Endodermal cell (in vitro differentiated cells): ENCODE measurements around the gene BTD. TPM values are rescaled to one million over a fixed set of nuclear protein-coding genes. Genes with fewer than 3 reads are reported as not detected.

Source experiments
- DNase-seq: peaks from one replicate; pipeline ENCODE4 v3.0.0-alpha.2; 2017
- H3K27ac ChIP-seq: 2 replicates; pipeline ENCODE4 v1.5.1; 2013; ENCODE audit warnings: mild to moderate bottlenecking, low read depth, low read length, moderate library complexity
- H3K27me3 ChIP-seq: 2 replicates; pipeline ENCODE4 v1.6.1; 2013; ENCODE audit warnings: mild to moderate bottlenecking, low read length, moderate library complexity; ENCODE audit not compliant: insufficient read depth, control insufficient read depth, poor library complexity, severe bottlenecking
- H3K36me3 ChIP-seq: 2 replicates; pipeline ENCODE4 v1.7.0; 2013; ENCODE audit warnings: mild to moderate bottlenecking, low read length, moderate library complexity; ENCODE audit not compliant: control insufficient read depth, insufficient read depth
- H3K4me1 ChIP-seq: one replicate; pipeline ENCODE4 v1.7.0; 2013; ENCODE audit warnings: low read length; ENCODE audit not compliant: control insufficient read depth, insufficient read depth
- H3K4me3 ChIP-seq: 2 replicates; pipeline ENCODE4 v1.5.1; 2013; ENCODE audit warnings: mild to moderate bottlenecking, low read length, moderate library complexity
- H3K9ac ChIP-seq: 2 replicates; pipeline ENCODE4 v1.6.1; 2013; ENCODE audit warnings: mild to moderate bottlenecking, low read length, moderate library complexity; ENCODE audit not compliant: poor library complexity, severe bottlenecking; ENCODE audit errors: extremely low read depth
- H3K9me3 ChIP-seq: 2 replicates; pipeline ENCODE4 v1.6.1; 2013; ENCODE audit warnings: mild to moderate bottlenecking, low read length, moderate library complexity; ENCODE audit not compliant: control insufficient read depth
- H3K27ac Mint-ChIP-seq: 2 replicates; pipeline ENCODE4 v1.8.0; 2020; ENCODE audit warnings: mixed read lengths
- H3K27me3 Mint-ChIP-seq: 2 replicates; pipeline ENCODE4 v1.8.0; 2021; ENCODE audit warnings: mild to moderate bottlenecking, mixed read lengths; ENCODE audit not compliant: insufficient read depth
- H3K36me3 Mint-ChIP-seq: 2 replicates; pipeline ENCODE4 v1.8.0; 2020; ENCODE audit warnings: low read depth, mixed read lengths
- H3K4me1 Mint-ChIP-seq: 2 replicates; pipeline ENCODE4 v1.8.0; 2020; ENCODE audit warnings: mixed read lengths
- H3K4me3 Mint-ChIP-seq: 2 replicates; pipeline ENCODE4 v1.8.0; 2020; ENCODE audit warnings: mild to moderate bottlenecking, moderate library complexity, mixed read lengths
- H3K9me3 Mint-ChIP-seq: 2 replicates; pipeline ENCODE4 v1.8.0; 2020; ENCODE audit warnings: mild to moderate bottlenecking, mixed read lengths
- WGBS, 2 experiments: methylation state at CpG; one replicate each; pipeline versions ENCODE4 v1.1.5 to v1.1.7; 2013; ENCODE audit warnings: missing lambda C conversion rate in 2 of 2, mixed read lengths in 1 of 2; ENCODE audit not compliant: insufficient coverage in 1 of 2, insufficient read length in 1 of 2; 5-methylcytosine and 5-hydroxymethylcytosine counted together
- total RNA-seq, 2 donors: library from RNA; stranded (reverse); fragmentation: NEBNext Ultra II Directional in 1 of 2; extraction: Animal tissue kit (Norgen Biotek cat#: 25700) in 1 of 2; gene quantifications; 2 replicates in 1 of 2; 3 replicates in 1 of 2; pipeline ENCODE4 v1.2.1, GENCODE V29; 2021
- TF ChIP-seq, protein P1 (sequence below): fragments of 200-600 bp; sonication (generic); conservative IDR thresholded peaks from 2 replicates; pipeline ENCODE4 v1.5.0; 2021; ENCODE audit warnings: antibody characterized with exemption, mild to moderate bottlenecking

Gene BTD
- total RNA-seq, 2 donors from 2014 or later, result 25.7 to 27.8 TPM

DNA sequence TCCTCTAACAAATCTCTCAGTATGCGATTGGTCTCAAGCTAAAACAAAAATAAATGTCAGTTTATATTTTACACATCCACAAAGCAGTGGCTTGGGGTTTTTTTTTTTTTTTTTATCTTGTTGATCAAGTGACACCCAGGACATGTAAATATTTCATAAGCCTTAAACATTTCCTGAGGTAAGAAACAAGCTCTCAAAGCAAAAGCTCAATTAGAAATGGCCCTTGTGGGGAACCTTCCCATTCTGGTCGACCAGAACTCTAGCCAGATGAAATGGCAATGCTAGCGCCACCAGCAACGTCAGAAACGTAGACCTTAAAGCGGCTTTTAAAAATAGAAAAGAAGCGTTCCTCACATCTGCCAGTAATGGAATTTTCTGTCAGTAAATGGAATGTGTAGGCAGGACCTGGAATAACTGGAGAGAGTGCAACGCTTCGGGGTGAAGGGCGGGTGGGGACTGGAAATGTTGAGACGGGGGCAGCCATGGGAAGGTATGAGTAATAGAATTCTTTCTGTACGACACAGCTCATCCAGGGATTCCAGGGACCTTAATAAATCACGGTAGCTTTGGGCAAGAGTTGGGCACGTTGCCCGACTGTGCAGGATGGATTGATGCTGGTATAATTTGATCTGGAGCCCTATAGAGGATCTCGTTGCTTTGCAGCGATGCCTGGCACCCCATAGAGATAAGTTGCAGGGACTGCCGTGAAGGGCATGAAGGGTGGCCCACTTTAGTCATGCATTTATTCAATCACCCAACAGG, 44.4 kb downstream of the BTD start:
- Mint-ChIP-seq H3K27ac (no peak overlapping the region), H3K27me3 (no peaks in the 10 kb centered on the region), H3K4me1 (no peaks in the 10 kb centered on the region), H3K4me3 (no peak overlapping the region), H3K9me3 (peaks cover 2% of the 10 kb centered on the region), H3K36me3 (peaks cover 37% of the 10 kb centered on the region)
- peaks cover 6% of the 10 kb centered on the region for H3K36me3 ChIP-seq
- TF ChIP-seq, protein P1, sequence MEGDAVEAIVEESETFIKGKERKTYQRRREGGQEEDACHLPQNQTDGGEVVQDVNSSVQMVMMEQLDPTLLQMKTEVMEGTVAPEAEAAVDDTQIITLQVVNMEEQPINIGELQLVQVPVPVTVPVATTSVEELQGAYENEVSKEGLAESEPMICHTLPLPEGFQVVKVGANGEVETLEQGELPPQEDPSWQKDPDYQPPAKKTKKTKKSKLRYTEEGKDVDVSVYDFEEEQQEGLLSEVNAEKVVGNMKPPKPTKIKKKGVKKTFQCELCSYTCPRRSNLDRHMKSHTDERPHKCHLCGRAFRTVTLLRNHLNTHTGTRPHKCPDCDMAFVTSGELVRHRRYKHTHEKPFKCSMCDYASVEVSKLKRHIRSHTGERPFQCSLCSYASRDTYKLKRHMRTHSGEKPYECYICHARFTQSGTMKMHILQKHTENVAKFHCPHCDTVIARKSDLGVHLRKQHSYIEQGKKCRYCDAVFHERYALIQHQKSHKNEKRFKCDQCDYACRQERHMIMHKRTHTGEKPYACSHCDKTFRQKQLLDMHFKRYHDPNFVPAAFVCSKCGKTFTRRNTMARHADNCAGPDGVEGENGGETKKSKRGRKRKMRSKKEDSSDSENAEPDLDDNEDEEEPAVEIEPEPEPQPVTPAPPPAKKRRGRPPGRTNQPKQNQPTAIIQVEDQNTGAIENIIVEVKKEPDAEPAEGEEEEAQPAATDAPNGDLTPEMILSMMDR, result no peak
- no peak overlapping the region for H3K4me3 ChIP-seq
- H3K9ac ChIP-seq, result no peak overlapping the region
- no peaks in the 10 kb centered on the region for H3K9me3 ChIP-seq
- no peaks in the 10 kb centered on the region for H3K27me3 ChIP-seq
- H3K4me1 ChIP-seq, result no peaks in the 10 kb centered on the region
- DNase-seq, result no peak
- H3K27ac ChIP-seq, result no peak overlapping the region
- WGBS, 2 experiments, result 90 to 92% methylated on average over 13 to 18 of the region's 18 CpGs

DNA sequence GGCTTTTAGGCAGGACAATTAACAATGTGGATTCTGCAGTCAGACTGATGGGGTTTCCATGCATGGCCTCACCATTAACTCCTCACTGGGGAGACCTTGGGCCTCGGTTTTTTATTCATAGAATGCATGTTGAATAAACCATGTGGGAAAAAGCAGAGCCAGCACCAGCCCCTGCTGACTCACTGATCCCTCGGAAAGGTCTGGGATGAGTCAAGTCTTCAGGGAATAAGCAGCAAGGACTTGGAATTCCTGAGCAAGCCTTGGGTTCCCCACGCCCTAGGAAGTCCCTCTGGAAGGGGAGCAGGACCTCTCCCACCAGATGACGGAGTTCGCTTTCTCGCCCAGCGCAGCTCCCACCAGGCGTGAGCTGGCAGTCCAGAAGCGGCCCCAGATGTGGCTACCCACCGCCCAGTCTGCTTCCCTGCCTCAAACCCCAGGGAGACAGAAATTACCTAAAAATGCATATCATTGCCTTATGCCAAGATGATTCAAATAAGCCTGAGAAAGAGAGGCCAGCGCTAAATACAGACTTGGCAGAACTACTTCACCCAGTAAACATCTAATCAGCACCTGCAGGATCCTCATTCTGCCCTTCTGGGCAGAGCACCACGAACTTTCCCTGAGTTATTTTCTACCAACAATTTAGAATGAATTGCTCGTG, 45.4 kb downstream of the BTD start:
- H3K27me3 Mint-ChIP-seq, result no peaks in the 10 kb centered on the region
- H3K36me3 Mint-ChIP-seq, result peaks cover 32% of the 10 kb centered on the region
- no peak overlapping the region for H3K27ac Mint-ChIP-seq
- Histone ChIP-seq H3K4me1 (no peaks in the 10 kb centered on the region), H3K27me3 (no peaks in the 10 kb centered on the region), H3K27ac (no peak overlapping the region), H3K36me3 (peaks cover 6% of the 10 kb centered on the region), H3K9me3 (no peaks in the 10 kb centered on the region), H3K9ac (no peak overlapping the region), H3K4me3 (no peak overlapping the region)
- peaks cover 2% of the 10 kb centered on the region for H3K9me3 Mint-ChIP-seq
- 81 to 85% methylated on average over 9 to 13 of the region's 13 CpGs for WGBS, 2 experiments
- DNase-seq, result peak; percentile 70
- TF ChIP-seq, protein P1, result no peak
- H3K4me1 Mint-ChIP-seq, result no peaks in the 10 kb centered on the region
- no peak overlapping the region for H3K4me3 Mint-ChIP-seq

DNA sequence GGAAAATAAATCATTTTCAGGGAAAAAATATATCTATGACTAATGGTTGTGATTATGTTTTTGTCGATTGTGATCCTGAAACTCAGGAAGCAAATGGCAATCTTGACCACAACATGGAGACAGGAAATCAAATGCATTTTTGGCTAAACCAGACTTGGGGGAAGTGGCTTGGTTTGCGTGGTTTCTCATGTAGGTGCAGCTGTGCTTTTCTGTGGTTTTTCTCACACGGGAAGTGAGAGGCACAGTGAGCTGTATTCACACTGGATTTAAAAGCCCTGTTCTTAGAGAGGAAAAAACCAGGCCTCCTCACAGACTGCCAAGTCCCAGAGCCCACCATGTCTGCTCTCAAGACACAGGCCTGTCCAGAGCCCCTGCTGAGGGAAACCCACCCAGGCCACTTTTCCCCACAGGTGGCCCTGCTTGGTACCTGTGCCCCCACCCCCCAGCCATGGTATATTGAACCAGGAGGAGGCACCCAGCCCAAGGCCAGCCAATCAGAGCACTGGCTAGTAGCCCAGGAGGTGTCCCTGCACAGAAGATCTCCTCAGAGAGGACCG, 46.1 kb downstream of the BTD start:
- no peak overlapping the region for H3K9ac ChIP-seq
- WGBS, 2 experiments, result 94 to 95% methylated on average over 2 to 4 of the region's 4 CpGs
- Mint-ChIP-seq H3K4me1 (no peaks in the 10 kb centered on the region), H3K9me3 (peaks cover 2% of the 10 kb centered on the region), H3K4me3 (no peak overlapping the region), H3K27me3 (no peaks in the 10 kb centered on the region), H3K27ac (no peak overlapping the region), H3K36me3 (peaks cover 28% of the 10 kb centered on the region)
- TF ChIP-seq, protein P1, result no peak
- no peaks in the 10 kb centered on the region for H3K4me1 ChIP-seq
- H3K4me3 ChIP-seq, result no peak overlapping the region
- H3K36me3 ChIP-seq, result peaks cover 6% of the 10 kb centered on the region
- no peak for DNase-seq
- H3K9me3 ChIP-seq, result no peaks in the 10 kb centered on the region
- H3K27me3 ChIP-seq, result no peaks in the 10 kb centered on the region
- H3K27ac ChIP-seq, result no peak overlapping the region
